Stimulated activated CD8-positive, alpha-beta memory T cell treated with anti-CD3 and anti-CD28 coated beads, Interleukin-4, amount 100 ng/mL, for 24 hours (primary cell): Measurements from ENCODE around the gene CRISPLD2.
"Not testable (repeated sequence)": the region's sequence is repeated elsewhere in the genome, so short reads cannot be mapped to it uniquely, and the experiment has no call there.

ENCODE experiments used
- DNase-seq: peaks from one replicate; pipeline ENCODE4 v3.0.0-alpha.2; 2020; ENCODE audit warnings: low read depth

CRISPLD2 gene

GRCh38 chr16:84840687-84841627, 21.2 kb downstream of the CRISPLD2 start:
- DNase-seq, result no peak

GRCh38 chr16:84841787-84842300, 22.1 kb downstream of the CRISPLD2 start:
- DNase-seq, result no peak

- DNase-seq, result no peak
Measured at GRCh38 chr16:84842516-84843148, 22.8 kb downstream of the CRISPLD2 start.

- no peak for DNase-seq
Measured at GRCh38 chr16:84843149-84844048, 23.6 kb downstream of the CRISPLD2 start.

- no peak for DNase-seq
Measured at GRCh38 chr16:84844049-84844350, 24.2 kb downstream of the CRISPLD2 start.

GRCh38 chr16:84844559-84845495, 25.0 kb downstream of the CRISPLD2 start:
- no peak for DNase-seq

- DNase-seq, result no peak
Measured at GRCh38 chr16:84845496-84846002, 25.8 kb downstream of the CRISPLD2 start.

- no peak for DNase-seq
Measured at GRCh38 chr16:84847564-84848355, 28.0 kb downstream of the CRISPLD2 start.

- no peak for DNase-seq
Measured at GRCh38 chr16:84848986-84849634, 29.3 kb downstream of the CRISPLD2 start.

GRCh38 chr16:84849751-84850150, 30.0 kb downstream of the CRISPLD2 start:
- DNase-seq, result no peak

GRCh38 chr16:84850714-84851113, 30.9 kb downstream of the CRISPLD2 start:
- DNase-seq, result no peak

GRCh38 chr16:84851192-84852127, 31.7 kb downstream of the CRISPLD2 start:
- DNase-seq, result no peak

- no peak for DNase-seq
Measured at GRCh38 chr16:84853534-84853933, 33.7 kb downstream of the CRISPLD2 start.

GRCh38 chr16:84854759-84855158, 35.0 kb downstream of the CRISPLD2 start:
- DNase-seq, result no peak

GRCh38 chr16:84855435-84856202, 35.8 kb downstream of the CRISPLD2 start:
- not testable (repeated sequence) for DNase-seq

GRCh38 chr16:84856203-84856581, 36.4 kb downstream of the CRISPLD2 start:
- DNase-seq, result not testable (repeated sequence)

- DNase-seq, result not testable (repeated sequence)
Measured at GRCh38 chr16:84856811-84857210, 37.0 kb downstream of the CRISPLD2 start.

GRCh38 chr16:84859681-84860080, 39.9 kb downstream of the CRISPLD2 start:
- DNase-seq, result no peak
